CD14-positive monocyte (primary cell): Measurements from ENCODE around the gene TSPAN5. TPM values are rescaled to one million over a fixed set of nuclear protein-coding genes. Genes with fewer than 3 reads are reported as not detected.

Source experiments
- DNase-seq, 3 donors: peaks; one replicate each; pipeline ENCODE4 v3.0.0-alpha.2; 2011 to 2022
- H2AFZ ChIP-seq: 2 replicates; pipeline ENCODE4 v1.6.0; 2012; ENCODE audit warnings: mild to moderate bottlenecking, low read depth, low read length, inconsistent platforms; ENCODE audit not compliant: insufficient read depth, poor library complexity, severe bottlenecking
- H3K27ac ChIP-seq, 2 donors: 1 replicate in 1 of 2; 2 replicates in 1 of 2; pipeline ENCODE4 v1.5.1; 2012 to 2013; ENCODE audit warnings: low read length in 2 of 2, control low read depth in 1 of 2, inconsistent platforms in 1 of 2, low read depth in 1 of 2, mild to moderate bottlenecking in 1 of 2
- H3K27me3 ChIP-seq, 2 donors: one replicate each; pipeline versions ENCODE4 v1.6.0 to v1.6.1; 2011 to 2013; ENCODE audit warnings: low read length in 2 of 2; ENCODE audit not compliant: control insufficient read depth in 2 of 2, insufficient read depth in 2 of 2
- H3K36me3 ChIP-seq, 2 donors: replicated peaks in 1 of 2; 1 replicate in 1 of 2; 2 replicates in 1 of 2; pipeline versions ENCODE4 v1.5.1 to v1.6.1; 2012 to 2013; ENCODE audit warnings: low read length in 2 of 2, control low read depth in 1 of 2, inconsistent platforms in 1 of 2, mild to moderate bottlenecking in 1 of 2; ENCODE audit not compliant: insufficient read depth in 2 of 2, control insufficient read depth in 1 of 2
- H3K4me1 ChIP-seq, 2 donors: 1 replicate in 1 of 2; 2 replicates in 1 of 2; pipeline versions ENCODE4 v1.5.1 to v1.6.1; 2012 to 2013; ENCODE audit warnings: low read length in 2 of 2, control low read depth in 1 of 2, inconsistent platforms in 1 of 2, mild to moderate bottlenecking in 1 of 2, moderate library complexity in 1 of 2; ENCODE audit not compliant: insufficient read depth in 2 of 2, control insufficient read depth in 1 of 2
- H3K4me2 ChIP-seq: replicated peaks from 2 replicates; pipeline ENCODE3; 2012; ENCODE audit warnings: low read length, moderate library complexity, mild to moderate bottlenecking; ENCODE audit not compliant: poor library complexity, severe bottlenecking; ENCODE audit errors: extremely low read depth
- H3K4me3 ChIP-seq, 3 experiments: fragments of 200-600 bp in 1 of 3; sonication (generic) in 1 of 3; replicated peaks in 1 of 3; 1 replicate in 2 of 3; 2 replicates in 1 of 3; pipeline ENCODE4 v1.5.1; 2011 to 2013; ENCODE audit warnings: low read length in 3 of 3, mild to moderate bottlenecking in 3 of 3, control low read depth in 2 of 3, low read depth in 2 of 3, inconsistent platforms in 1 of 3, moderate library complexity in 1 of 3
- H3K79me2 ChIP-seq: 2 replicates; pipeline ENCODE4 v1.6.0; 2012; ENCODE audit warnings: mild to moderate bottlenecking, control low read depth, inconsistent platforms, low read length, moderate library complexity; ENCODE audit not compliant: insufficient read depth
- H3K9ac ChIP-seq: 2 replicates; pipeline ENCODE4 v1.6.0; 2017; ENCODE audit warnings: low read length, mild to moderate bottlenecking; ENCODE audit not compliant: insufficient read depth, poor library complexity, severe bottlenecking
- H3K9me3 ChIP-seq, 2 donors: replicated peaks in 1 of 2; 1 replicate in 1 of 2; 2 replicates in 1 of 2; pipeline versions ENCODE4 v1.5.1 to v1.6.1; 2012 to 2013; ENCODE audit warnings: low read length in 2 of 2, control low read depth in 1 of 2; ENCODE audit not compliant: control insufficient read depth in 1 of 2, insufficient read depth in 1 of 2
- H4K20me1 ChIP-seq: 2 replicates; pipeline ENCODE4 v1.6.0; 2012; ENCODE audit warnings: mild to moderate bottlenecking, low read length, control low read depth, moderate library complexity; ENCODE audit not compliant: insufficient read depth
- H3K27ac Mint-ChIP-seq, 7 donors: one replicate each; pipeline ENCODE4 v1.8.0; 2020; ENCODE audit warnings: mild to moderate bottlenecking in 7 of 7, mixed read lengths in 7 of 7, moderate library complexity in 6 of 7, inconsistent platforms in 2 of 7
- H3K27me3 Mint-ChIP-seq, 3 donors: one replicate each; pipeline ENCODE4 v1.8.0; 2021 to 2022; ENCODE audit warnings: low read depth in 3 of 3, mild to moderate bottlenecking in 3 of 3, mixed read lengths in 3 of 3, moderate library complexity in 3 of 3, inconsistent platforms in 1 of 3
- H3K36me3 Mint-ChIP-seq, 2 donors: one replicate each; pipeline ENCODE4 v1.8.0; 2020; ENCODE audit warnings: mixed read lengths in 2 of 2, inconsistent platforms in 1 of 2, mild to moderate bottlenecking in 1 of 2
- H3K4me1 Mint-ChIP-seq: one replicate; pipeline ENCODE4 v1.8.0; 2020; ENCODE audit warnings: mild to moderate bottlenecking, mixed read lengths
- H3K4me3 Mint-ChIP-seq, 2 donors: one replicate each; pipeline ENCODE4 v1.8.0; 2020; ENCODE audit warnings: mild to moderate bottlenecking in 2 of 2, mixed read lengths in 2 of 2, moderate library complexity in 1 of 2
- H3K9me3 Mint-ChIP-seq, 7 donors: one replicate each; pipeline ENCODE4 v1.8.0; 2020 to 2022; ENCODE audit warnings: mixed read lengths in 7 of 7, mild to moderate bottlenecking in 6 of 7, moderate library complexity in 6 of 7, inconsistent platforms in 2 of 7
- WGBS: methylation state at CpG from one replicate; pipeline ENCODE4 v1.1.5; 2013; ENCODE audit warnings: missing lambda C conversion rate; ENCODE audit not compliant: insufficient coverage; 5-methylcytosine and 5-hydroxymethylcytosine counted together
- intact Hi-C, 2 donors: fragments of 100-400 bp; cut with micrococcal nuclease; formaldehyde crosslinking; loops; one replicate each; pipeline versions ENCODE4 v1.15.0 to v1.15.1; 2023
- polyA plus RNA-seq, 3 donors: library from polyadenylated mRNA; depleted of rRNA in 1 of 3; unstranded in 2 of 3; stranded (reverse) in 1 of 3; fragments of 300-500 nt in 2 of 3; fragments of >200 nt in 1 of 3; fragmentation: Illumina TruSeq in 2 of 3; gene quantifications; 1 replicate in 2 of 3; 2 replicates in 1 of 3; pipeline ENCODE4 v1.2.3, GENCODE V29; 2012 to 2021
- TF ChIP-seq, protein P1 (sequence below): fragments of 200-600 bp; IDR thresholded peaks from one replicate; pipeline ENCODE4 v1.8.0; 2022; ENCODE audit warnings: antibody characterized with exemption, mild to moderate bottlenecking

TSPAN5 gene
- polyA plus RNA-seq, 3 donors = 0.09 to 1.1 (median 0.13) TPM

GRCh38 chr4:98519268-98519977 lies 139.0 kb downstream of the TSPAN5 start:
- Histone ChIP-seq H3K4me2 (no peak overlapping the region), H4K20me1 (no peaks in the 10 kb centered on the region), H3K27ac (no peak overlapping the region), H3K4me1 (no peaks in the 10 kb centered on the region), H3K4me3 (no peak overlapping the region), H3K79me2 (no peaks in the 10 kb centered on the region), H3K27me3 (no peaks in the 10 kb centered on the region), H3K9ac (no peak overlapping the region), H2AFZ (no peak overlapping the region), H3K9me3 (peaks cover 0 to 3% of the 10 kb centered on the region in 2 donors), H3K36me3 (no peaks in the 10 kb centered on the region)
- WGBS = 86% methylated on average over 6 of the region's 7 CpGs
- Mint-ChIP-seq H3K9me3 (peaks cover 0 to 5% (median 2%) of the 10 kb centered on the region in 7 donors), H3K4me3 (no peak overlapping the region), H3K4me1 (peaks cover 2% of the 10 kb centered on the region), H3K27me3 (no peaks in the 10 kb centered on the region), H3K27ac (no peak overlapping the region), H3K36me3 (no peaks in the 10 kb centered on the region)
- DNase-seq = no peak
- intact Hi-C loops = no loop called here
- TF ChIP-seq, protein P1, sequence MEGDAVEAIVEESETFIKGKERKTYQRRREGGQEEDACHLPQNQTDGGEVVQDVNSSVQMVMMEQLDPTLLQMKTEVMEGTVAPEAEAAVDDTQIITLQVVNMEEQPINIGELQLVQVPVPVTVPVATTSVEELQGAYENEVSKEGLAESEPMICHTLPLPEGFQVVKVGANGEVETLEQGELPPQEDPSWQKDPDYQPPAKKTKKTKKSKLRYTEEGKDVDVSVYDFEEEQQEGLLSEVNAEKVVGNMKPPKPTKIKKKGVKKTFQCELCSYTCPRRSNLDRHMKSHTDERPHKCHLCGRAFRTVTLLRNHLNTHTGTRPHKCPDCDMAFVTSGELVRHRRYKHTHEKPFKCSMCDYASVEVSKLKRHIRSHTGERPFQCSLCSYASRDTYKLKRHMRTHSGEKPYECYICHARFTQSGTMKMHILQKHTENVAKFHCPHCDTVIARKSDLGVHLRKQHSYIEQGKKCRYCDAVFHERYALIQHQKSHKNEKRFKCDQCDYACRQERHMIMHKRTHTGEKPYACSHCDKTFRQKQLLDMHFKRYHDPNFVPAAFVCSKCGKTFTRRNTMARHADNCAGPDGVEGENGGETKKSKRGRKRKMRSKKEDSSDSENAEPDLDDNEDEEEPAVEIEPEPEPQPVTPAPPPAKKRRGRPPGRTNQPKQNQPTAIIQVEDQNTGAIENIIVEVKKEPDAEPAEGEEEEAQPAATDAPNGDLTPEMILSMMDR = no peak

DNA sequence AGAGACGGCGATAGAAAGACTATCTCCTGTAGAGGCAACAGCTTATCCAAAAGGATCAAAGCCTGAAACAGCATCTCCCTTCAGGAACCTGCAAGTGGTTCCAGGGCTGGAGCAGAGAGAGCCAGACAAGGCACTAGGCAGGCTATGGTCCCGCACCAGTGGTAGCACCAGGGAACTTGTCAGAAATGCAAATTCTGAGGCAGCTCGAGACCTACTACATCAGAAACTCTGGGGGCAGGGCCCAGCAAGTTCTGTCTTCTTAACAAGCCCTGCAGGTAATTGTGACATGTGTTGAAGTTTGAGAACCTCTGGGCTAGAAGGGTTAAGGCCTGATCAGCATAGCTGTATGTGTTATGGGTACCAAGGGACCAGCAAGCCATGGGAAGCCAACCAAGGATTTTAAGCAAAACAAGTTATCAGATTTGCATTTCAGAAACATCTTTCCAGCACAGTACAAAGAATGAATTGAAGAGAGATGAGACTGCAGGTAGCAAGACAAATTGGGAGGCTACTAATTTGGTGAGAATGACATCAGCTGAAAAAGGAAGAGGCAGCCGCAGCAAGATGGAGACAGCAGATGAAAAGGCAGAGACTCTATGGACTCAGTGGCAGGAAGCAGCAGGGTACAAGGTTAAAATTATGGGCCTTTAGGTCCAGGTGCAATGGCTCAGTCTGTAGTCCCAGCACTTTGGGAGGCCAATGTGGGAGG lies 139.7 kb downstream of the TSPAN5 start:
- 97% methylated on average over 5 of the region's 5 CpGs for WGBS
- DNase-seq = no peak

More for the DNA sequence above, 139.7 kb downstream of the TSPAN5 start:
- Histone ChIP-seq H3K27me3 (no peaks in the 10 kb centered on the region), H3K4me1 (no peaks in the 10 kb centered on the region), H4K20me1 (no peaks in the 10 kb centered on the region), H3K9me3 (peaks cover 0 to 3% of the 10 kb centered on the region in 2 donors), H3K27ac (no peak overlapping the region), H3K4me2 (no peak overlapping the region), H2AFZ (no peak overlapping the region), H3K4me3 (no peak overlapping the region), H3K79me2 (no peaks in the 10 kb centered on the region), H3K36me3 (no peaks in the 10 kb centered on the region), H3K9ac (no peak overlapping the region)
- peaks cover 2% of the 10 kb centered on the region for H3K4me1 Mint-ChIP-seq
- no peaks in the 10 kb centered on the region for H3K27me3 Mint-ChIP-seq
- no peaks in the 10 kb centered on the region for H3K36me3 Mint-ChIP-seq
- H3K4me3 Mint-ChIP-seq = no peak overlapping the region
- H3K27ac Mint-ChIP-seq = no peak overlapping the region
- intact Hi-C loops = no loop called here
- peaks cover 0 to 5% (median 2%) of the 10 kb centered on the region in 7 donors for H3K9me3 Mint-ChIP-seq
- TF ChIP-seq, protein P1 = no peak
